Sigmoid colon (tissue), 7 donors: ENCODE results near the gene MACF1. TPM values are rescaled to one million over a fixed set of nuclear protein-coding genes. Genes with fewer than 3 reads are reported as not detected.

Experiments used
- DNase-seq: peaks from one replicate; pipeline ENCODE4 v3.0.0-alpha.2; 2019
- H3K27ac ChIP-seq, 4 donors: fragments of 200-600 bp; sonication (generic); one replicate each; pipeline ENCODE4 v1.5.1; 2016 to 2019; ENCODE audit warnings: mild to moderate bottlenecking in 1 of 4
- H3K27me3 ChIP-seq, 3 donors: fragments of 200-600 bp; sonication (generic); one replicate each; pipeline ENCODE4 v1.5.1; 2019; ENCODE audit warnings: mild to moderate bottlenecking in 1 of 3
- H3K36me3 ChIP-seq, 4 donors: fragments of 200-600 bp; sonication (generic); one replicate each; pipeline ENCODE4 v1.5.1; 2016 to 2019
- H3K4me1 ChIP-seq, 4 donors: fragments of 200-600 bp; sonication (generic); one replicate each; pipeline ENCODE4 v1.5.1; 2017 to 2019
- H3K4me3 ChIP-seq, 4 donors: fragments of 200-600 bp; sonication (generic); one replicate each; pipeline ENCODE4 v1.5.1; 2017 to 2019; ENCODE audit warnings: mild to moderate bottlenecking in 2 of 4, moderate library complexity in 1 of 4
- H3K9me3 ChIP-seq, 4 donors: fragments of 200-600 bp in 3 of 4; sonication (generic) in 3 of 4; one replicate each; pipeline versions ENCODE4 v1.5.1 to v1.6.1; 2013 to 2019
- EP300 ChIP-seq, 4 donors: sonication (generic); formaldehyde crosslinking; IDR thresholded peaks; one replicate each; pipeline ENCODE4 v1.6.1; 2017; ENCODE audit warnings: antibody characterized with exemption in 4 of 4
- POLR2A ChIP-seq, 2 donors: fragments of 450-650 bp; IDR thresholded peaks; one replicate each; pipeline ENCODE4 v1.6.1; 2016; ENCODE audit warnings: antibody characterized with exemption in 2 of 2, mild to moderate bottlenecking in 2 of 2, moderate library complexity in 2 of 2
- POLR2AphosphoS5 ChIP-seq, 4 donors: sonication (generic); formaldehyde crosslinking; IDR thresholded peaks; one replicate each; pipeline ENCODE4 v1.6.1; 2017; ENCODE audit warnings: antibody characterized with exemption in 4 of 4
- WGBS, 2 donors: extraction: QIAGEN DNeasy Blood & Tissue Kit; methylation state at CpG; one replicate each; pipeline ENCODE4 v1.1.7; 2013; 5-methylcytosine and 5-hydroxymethylcytosine counted together
- intact Hi-C: fragments of 100-400 bp; cut with DNase I; formaldehyde crosslinking; loops from one replicate; pipeline ENCODE4 v1.15.1; 2023
- polyA plus RNA-seq, 3 donors: library from polyadenylated mRNA; stranded (reverse); fragments of 200-250 nt; gene quantifications; one replicate each; pipeline ENCODE4 v1.2.3, GENCODE V29; 2013
- total RNA-seq, 4 donors: library from RNA; depleted of rRNA; stranded (reverse); fragments of >200 nt; gene quantifications; one replicate each; pipeline ENCODE4 v1.1.0, GENCODE V29; 2016
- TF ChIP-seq, protein P1 (sequence below), 4 experiments: fragments of 450-650 bp in 3 of 4; fragments of 200-600 bp in 1 of 4; IDR thresholded peaks; one replicate each; pipeline ENCODE4 v1.5.1; 2016 to 2019; ENCODE audit warnings: antibody characterized with exemption in 4 of 4, mild to moderate bottlenecking in 3 of 4, moderate library complexity in 2 of 4
- donor health status: healthy with polysubstance abuse.
- donor health status: Bipolar disorder and iron deficiency.
- donor health status: healthy.

Gene MACF1
- total and polyA plus RNA-seq, 7 donors: 16.0 to 657 (median 292) TPM

DNA sequence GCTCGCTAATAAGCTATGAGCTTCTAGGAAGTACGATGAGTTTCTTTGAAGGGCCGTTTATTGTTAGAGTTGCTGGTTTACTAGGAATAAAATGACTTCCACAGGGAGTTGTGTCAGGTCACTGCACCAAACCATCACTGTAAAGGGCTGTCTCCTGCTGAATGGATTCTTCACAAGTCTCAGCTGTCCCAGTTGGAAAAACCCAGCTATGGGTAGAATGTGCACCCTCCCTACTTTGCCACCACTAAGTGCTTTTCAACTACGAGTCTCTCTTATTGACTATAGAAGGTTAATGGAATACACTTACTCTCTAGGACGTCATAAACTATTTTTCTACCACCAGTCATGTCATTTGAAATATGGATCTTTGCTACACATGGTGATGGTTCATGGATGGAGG is 192.2 kb downstream of the MACF1 start:
- TF ChIP-seq POLR2AphosphoS5 (IDR thresholded peaks at IDR 0.05) (no peak), POLR2A (IDR thresholded peaks at IDR 0.05) (no peak), EP300 (IDR thresholded peaks at IDR 0.05) (no peak)
- TF ChIP-seq, protein P1, sequence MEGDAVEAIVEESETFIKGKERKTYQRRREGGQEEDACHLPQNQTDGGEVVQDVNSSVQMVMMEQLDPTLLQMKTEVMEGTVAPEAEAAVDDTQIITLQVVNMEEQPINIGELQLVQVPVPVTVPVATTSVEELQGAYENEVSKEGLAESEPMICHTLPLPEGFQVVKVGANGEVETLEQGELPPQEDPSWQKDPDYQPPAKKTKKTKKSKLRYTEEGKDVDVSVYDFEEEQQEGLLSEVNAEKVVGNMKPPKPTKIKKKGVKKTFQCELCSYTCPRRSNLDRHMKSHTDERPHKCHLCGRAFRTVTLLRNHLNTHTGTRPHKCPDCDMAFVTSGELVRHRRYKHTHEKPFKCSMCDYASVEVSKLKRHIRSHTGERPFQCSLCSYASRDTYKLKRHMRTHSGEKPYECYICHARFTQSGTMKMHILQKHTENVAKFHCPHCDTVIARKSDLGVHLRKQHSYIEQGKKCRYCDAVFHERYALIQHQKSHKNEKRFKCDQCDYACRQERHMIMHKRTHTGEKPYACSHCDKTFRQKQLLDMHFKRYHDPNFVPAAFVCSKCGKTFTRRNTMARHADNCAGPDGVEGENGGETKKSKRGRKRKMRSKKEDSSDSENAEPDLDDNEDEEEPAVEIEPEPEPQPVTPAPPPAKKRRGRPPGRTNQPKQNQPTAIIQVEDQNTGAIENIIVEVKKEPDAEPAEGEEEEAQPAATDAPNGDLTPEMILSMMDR (IDR thresholded peaks at IDR 0.05): no peak
- Histone ChIP-seq H3K9me3 (no peaks in the 10 kb centered on the region), H3K27me3 (no peaks in the 10 kb centered on the region), H3K4me1 (peaks cover 0 to 78% (median 75%) of the 10 kb centered on the region in 4 donors), H3K27ac (peak overlapping the region; percentile 52 to 84 (median 82)), H3K4me3 (no peak overlapping the region), H3K36me3 (peaks cover 0 to 4% (median 0%) of the 10 kb centered on the region in 4 donors)
- no peak for DNase-seq
- intact Hi-C loops: no loop called here
- 70 to 81% methylated on average over 5 of the region's 5 CpGs for WGBS, 2 donors

DNA sequence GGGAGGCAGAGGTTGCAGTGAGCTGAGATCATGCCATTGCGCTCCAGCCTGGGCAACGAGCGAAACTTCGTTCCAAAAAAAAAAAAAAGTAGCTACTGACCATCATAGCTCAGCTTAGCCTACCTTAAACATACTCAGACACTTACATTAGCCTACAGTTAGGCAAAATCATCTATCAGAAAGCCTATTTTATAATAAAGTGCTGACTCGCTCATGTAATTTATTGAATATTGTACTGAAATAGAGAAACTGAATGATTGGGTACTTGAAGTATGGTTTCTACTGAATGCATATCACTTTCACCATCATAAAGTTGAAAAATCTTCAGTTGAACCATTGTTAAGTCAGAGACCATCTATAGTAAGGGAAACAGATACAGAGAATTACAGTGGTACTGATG is 193.0 kb downstream of the MACF1 start:
- 96 to 97% methylated on average over 5 of the region's 5 CpGs for WGBS, 2 donors
- peak overlapping the region; percentile 52 to 84 (median 82) for H3K27ac ChIP-seq
- TF ChIP-seq POLR2A (IDR thresholded peaks at IDR 0.05) (no peak), POLR2AphosphoS5 (IDR thresholded peaks at IDR 0.05) (no peak), EP300 (IDR thresholded peaks at IDR 0.05) (no peak)
- TF ChIP-seq, protein P1 (IDR thresholded peaks at IDR 0.05): no peak
- peaks cover 0 to 70% (median 66%) of the 10 kb centered on the region in 4 donors for H3K4me1 ChIP-seq
- H3K9me3 ChIP-seq: no peaks in the 10 kb centered on the region
- intact Hi-C loops: no loop called here
- H3K4me3 ChIP-seq: no peak overlapping the region
- peaks cover 0 to 4% (median 0%) of the 10 kb centered on the region in 4 donors for H3K36me3 ChIP-seq
- no peaks in the 10 kb centered on the region for H3K27me3 ChIP-seq
- no peak for DNase-seq

DNA sequence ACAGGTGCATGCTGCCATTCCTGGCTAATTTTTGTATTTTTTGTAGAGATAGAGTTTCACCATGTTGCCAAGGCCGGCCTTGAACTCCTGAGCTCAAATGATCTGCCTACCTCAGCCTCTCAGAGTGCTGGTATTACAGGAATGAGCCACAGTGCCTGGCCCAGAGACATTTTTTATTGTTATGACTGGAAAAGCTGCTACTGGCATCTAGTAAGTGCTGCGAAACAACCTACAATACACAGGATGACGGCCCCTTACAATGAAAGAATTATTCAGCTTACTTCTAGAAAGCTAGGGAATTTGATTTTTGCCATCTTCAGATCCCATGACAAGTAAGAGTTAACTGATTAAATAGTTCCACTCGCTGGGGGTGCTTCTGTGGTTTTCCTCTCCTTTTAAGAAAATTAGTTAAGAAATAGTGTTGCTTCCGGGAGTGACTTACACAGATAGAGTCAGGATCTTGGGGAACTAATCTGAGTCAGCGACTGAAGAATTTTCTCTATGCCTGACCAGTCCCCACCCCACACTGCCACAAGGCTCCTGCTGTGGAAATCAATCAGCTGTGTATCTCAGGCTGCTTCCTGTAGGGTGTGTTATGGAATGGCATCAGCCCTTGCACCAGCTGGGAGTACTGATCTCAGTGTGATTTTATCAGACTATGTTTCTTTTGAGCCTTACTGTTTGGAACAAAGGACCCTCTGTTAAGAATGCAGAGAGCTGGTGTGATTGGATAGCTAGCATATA is 194.0 kb downstream of the MACF1 start:
- Histone ChIP-seq H3K27ac (peak overlapping the region; percentile 52 to 84 (median 82)), H3K9me3 (no peaks in the 10 kb centered on the region), H3K27me3 (no peaks in the 10 kb centered on the region), H3K4me3 (no peak overlapping the region), H3K36me3 (peaks cover 0 to 4% (median 0%) of the 10 kb centered on the region in 4 donors), H3K4me1 (peaks cover 0 to 61% (median 57%) of the 10 kb centered on the region in 4 donors)
- WGBS, 2 donors: 34 to 38% methylated on average over 6 of the region's 6 CpGs
- peak; percentile 82 for DNase-seq
- TF ChIP-seq POLR2AphosphoS5 (IDR thresholded peaks at IDR 0.05) (peak in 1 of 4 donors; percentile 39), POLR2A (IDR thresholded peaks at IDR 0.05) (no peak)
- intact Hi-C loops: no loop called here

DNA sequence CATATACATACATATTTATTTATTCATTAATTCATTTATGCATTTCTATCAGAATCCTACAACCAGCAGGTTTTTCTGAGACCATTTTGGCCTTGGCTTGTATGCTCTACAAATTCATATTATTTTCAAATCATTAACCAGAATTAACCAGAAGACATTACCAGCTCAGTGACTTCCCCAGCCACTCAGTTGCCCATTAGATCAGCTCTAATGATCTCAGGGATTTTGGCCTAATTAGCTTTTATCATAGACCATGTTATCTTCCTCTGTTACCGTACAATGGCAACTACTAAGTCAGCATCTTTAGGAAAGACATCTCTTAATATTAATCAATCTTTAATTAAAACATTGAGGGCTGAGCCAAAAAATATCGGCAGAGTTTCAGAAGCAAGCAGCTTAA is 196.6 kb downstream of the MACF1 start:
- DNase-seq: no peak
- no peak overlapping the region for H3K4me3 ChIP-seq
- TF ChIP-seq EP300 (IDR thresholded peaks at IDR 0.05): no peak
- no peak for TF ChIP-seq POLR2AphosphoS5 (IDR thresholded peaks at IDR 0.05)
- TF ChIP-seq POLR2A (IDR thresholded peaks at IDR 0.05): no peak
- TF ChIP-seq, protein P1 (IDR thresholded peaks at IDR 0.05): no peak
- peaks cover 0 to 58% (median 49%) of the 10 kb centered on the region in 4 donors for H3K4me1 ChIP-seq
- intact Hi-C loops: no loop called here
- peak overlapping the region in 1 of 4 donors; percentile 2 for H3K27ac ChIP-seq
- no peaks in the 10 kb centered on the region for H3K27me3 ChIP-seq
- no peaks in the 10 kb centered on the region for H3K9me3 ChIP-seq
- H3K36me3 ChIP-seq: peaks cover 0 to 4% (median 0%) of the 10 kb centered on the region in 4 donors
- 95 to 96% methylated on average over 2 of the region's 2 CpGs for WGBS, 2 donors

DNA sequence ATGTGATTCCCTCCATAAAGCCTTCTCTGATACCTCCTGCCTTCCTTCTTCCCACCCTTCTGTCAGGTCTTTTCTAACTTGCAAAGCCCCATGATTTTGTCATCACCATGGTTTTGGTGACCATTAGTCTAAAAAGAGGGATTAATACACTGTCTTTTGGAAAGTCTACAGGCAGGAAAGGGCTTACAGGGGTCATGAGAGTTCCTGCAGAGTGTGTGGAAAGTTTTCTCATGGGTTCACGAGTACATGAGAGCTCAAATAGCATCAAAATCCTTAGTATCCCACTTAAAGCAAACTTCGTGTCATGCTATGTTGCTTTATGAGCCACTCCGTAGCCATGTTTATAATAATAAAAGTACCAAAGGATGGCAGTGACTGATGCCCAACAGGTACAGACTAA is 200.4 kb downstream of the MACF1 start:
- TF ChIP-seq EP300 (IDR thresholded peaks at IDR 0.05): no peak
- TF ChIP-seq, protein P1 (IDR thresholded peaks at IDR 0.05): no peak
- no peak for TF ChIP-seq POLR2AphosphoS5 (IDR thresholded peaks at IDR 0.05)
- TF ChIP-seq POLR2A (IDR thresholded peaks at IDR 0.05): no peak
- intact Hi-C loops: loop anchor here (5.0 kb wide), 4 partner anchors 123 to 298 kb away; no protein-coding TSS in a partner anchor
- Histone ChIP-seq H3K4me1 (peaks cover 0 to 55% (median 46%) of the 10 kb centered on the region in 4 donors), H3K36me3 (peaks cover 0 to 4% (median 0%) of the 10 kb centered on the region in 4 donors), H3K9me3 (no peaks in the 10 kb centered on the region), H3K27ac (peak overlapping the region; percentile 65 to 98 (median 94)), H3K4me3 (no peak overlapping the region), H3K27me3 (no peaks in the 10 kb centered on the region)
- no peak for DNase-seq
- WGBS, 2 donors: 78 to 91% methylated on average over 3 of the region's 3 CpGs
